Aorta (tissue), 5 donors: ENCODE measurements around the gene YWHAB. TPM values are rescaled to one million over a fixed set of nuclear protein-coding genes. Genes with fewer than 3 reads are reported as not detected.
A peak's percentile ranks its signal among the peaks of the same experiment; 100 is the strongest.
"Not testable (repeated sequence)": the region's sequence is repeated elsewhere in the genome, so short reads cannot be mapped to it uniquely, and the experiment has no call there.

Source experiments
- ATAC-seq: fragments of 200-7000 bp; cut with Tn5 transposase; one replicate; pipeline ENCODE4 v1.9.1; 2022; ENCODE audit warnings: moderate library complexity; ENCODE audit not compliant: low FRiP score
- DNase-seq, 2 donors: peaks; one replicate each; pipeline ENCODE4 v3.0.0-alpha.2; 2020
- H3K27ac ChIP-seq, 2 donors: one replicate each; pipeline ENCODE4 v1.5.1; 2013; ENCODE audit warnings: low read length in 2 of 2, mild to moderate bottlenecking in 2 of 2, moderate library complexity in 2 of 2, control low read depth in 1 of 2, inconsistent platforms in 1 of 2, low read depth in 1 of 2
- H3K27me3 ChIP-seq, 2 donors: one replicate each; pipeline ENCODE4 v1.6.1; 2013; ENCODE audit warnings: control low read depth in 1 of 2, low read length in 1 of 2, mild to moderate bottlenecking in 1 of 2, moderate library complexity in 1 of 2; ENCODE audit not compliant: insufficient read depth in 2 of 2, control insufficient read depth in 1 of 2
- H3K36me3 ChIP-seq, 2 donors: one replicate each; pipeline ENCODE4 v1.6.1; 2013; ENCODE audit warnings: control low read depth in 1 of 2, low read length in 1 of 2, mild to moderate bottlenecking in 1 of 2; ENCODE audit not compliant: insufficient read depth in 2 of 2, control insufficient read depth in 1 of 2
- H3K4me1 ChIP-seq, 2 donors: one replicate each; pipeline ENCODE4 v1.6.1; 2013; ENCODE audit warnings: low read length in 2 of 2, control low read depth in 1 of 2, mild to moderate bottlenecking in 1 of 2, moderate library complexity in 1 of 2; ENCODE audit not compliant: insufficient read depth in 2 of 2, control insufficient read depth in 1 of 2
- H3K4me3 ChIP-seq, 2 donors: one replicate each; pipeline ENCODE4 v1.5.1; 2013; ENCODE audit warnings: low read length in 2 of 2, control low read depth in 1 of 2, mild to moderate bottlenecking in 1 of 2
- H3K9me3 ChIP-seq: one replicate; pipeline ENCODE4 v1.6.1; 2013; ENCODE audit warnings: mild to moderate bottlenecking, low read length; ENCODE audit not compliant: control insufficient read depth
- WGBS, 2 donors: extraction: QIAGEN DNeasy Blood & Tissue Kit; methylation state at CpG; one replicate each; pipeline ENCODE4 v1.1.7; 2013; 5-methylcytosine and 5-hydroxymethylcytosine counted together
- intact Hi-C, 2 donors: fragments of 100-400 bp; cut with DNase I; formaldehyde crosslinking; loops; one replicate each; pipeline versions ENCODE4 v1.14.2 to v1.15.0; 2022
- polyA plus RNA-seq, 2 donors: library from polyadenylated mRNA; stranded (reverse); fragments of 200-250 nt; gene quantifications; one replicate each; pipeline ENCODE4 v1.2.3, GENCODE V29; 2013
- total RNA-seq, 2 donors: library from RNA; stranded (reverse); fragmentation: NEBNext Ultra II Directional; extraction: Animal tissue kit (Norgen Biotek cat#: 25700); gene quantifications; one replicate each; pipeline ENCODE4 v1.2.1, GENCODE V29; 2021
- donor health status: healthy with polysubstance abuse.
- donor health status: Bipolar disorder and iron deficiency.
- donor health status: DM: no; HTN: no; CAD: no.
- donor health status: DM: no; HTN: no; CAD: no.
- donor health status: DM: yes; HTN: yes; CAD: no.

YWHAB gene
- total and polyA plus RNA-seq, 4 donors: 105 to 167 (median 141) TPM

GRCh38 chr20:44861531-44862006 lies 23.9 kb upstream of the YWHAB start:
- H3K4me1 ChIP-seq: peaks cover 5 to 11% of the 10 kb centered on the region in 2 donors
- DNase-seq: peak; percentile 83 to 86

GRCh38 chr20:44862286-44862685 lies 23.2 kb upstream of the YWHAB start:
- ATAC-seq (peak; percentile 3), DNase-seq (no peak)
- 5 to 12% methylated on average over 2 of the region's 2 CpGs for WGBS, 2 donors
- no peaks in the 10 kb centered on the region for H3K9me3 ChIP-seq
- peaks cover 5 to 11% of the 10 kb centered on the region in 2 donors for H3K4me1 ChIP-seq
- H3K36me3 ChIP-seq: no peaks in the 10 kb centered on the region
- peak overlapping the region; percentile 47 to 98 for H3K27ac ChIP-seq
- no peak overlapping the region for H3K4me3 ChIP-seq
- intact Hi-C loops: loop anchor here (2.0 to 5.0 kb wide), 2 partner anchors 169 to 175 kb away; no protein-coding TSS in a partner anchor
- H3K27me3 ChIP-seq: no peaks in the 10 kb centered on the region

More at GRCh38 chr20:44861531-44862006, 23.9 kb upstream of the YWHAB start:
- no peak overlapping the region for H3K4me3 ChIP-seq
- peak overlapping the region in 1 of 2 donors; percentile 39 for H3K27ac ChIP-seq
- H3K27me3 ChIP-seq: no peaks in the 10 kb centered on the region
- peak; percentile 91 for ATAC-seq
- H3K36me3 ChIP-seq: no peaks in the 10 kb centered on the region
- WGBS, 2 donors: 4% methylated on average over 5 of the region's 5 CpGs
- intact Hi-C loops: loop anchor here (2.0 to 5.0 kb wide), 2 partner anchors 169 to 174 kb away; no protein-coding TSS in a partner anchor
- H3K9me3 ChIP-seq: no peaks in the 10 kb centered on the region

DNA sequence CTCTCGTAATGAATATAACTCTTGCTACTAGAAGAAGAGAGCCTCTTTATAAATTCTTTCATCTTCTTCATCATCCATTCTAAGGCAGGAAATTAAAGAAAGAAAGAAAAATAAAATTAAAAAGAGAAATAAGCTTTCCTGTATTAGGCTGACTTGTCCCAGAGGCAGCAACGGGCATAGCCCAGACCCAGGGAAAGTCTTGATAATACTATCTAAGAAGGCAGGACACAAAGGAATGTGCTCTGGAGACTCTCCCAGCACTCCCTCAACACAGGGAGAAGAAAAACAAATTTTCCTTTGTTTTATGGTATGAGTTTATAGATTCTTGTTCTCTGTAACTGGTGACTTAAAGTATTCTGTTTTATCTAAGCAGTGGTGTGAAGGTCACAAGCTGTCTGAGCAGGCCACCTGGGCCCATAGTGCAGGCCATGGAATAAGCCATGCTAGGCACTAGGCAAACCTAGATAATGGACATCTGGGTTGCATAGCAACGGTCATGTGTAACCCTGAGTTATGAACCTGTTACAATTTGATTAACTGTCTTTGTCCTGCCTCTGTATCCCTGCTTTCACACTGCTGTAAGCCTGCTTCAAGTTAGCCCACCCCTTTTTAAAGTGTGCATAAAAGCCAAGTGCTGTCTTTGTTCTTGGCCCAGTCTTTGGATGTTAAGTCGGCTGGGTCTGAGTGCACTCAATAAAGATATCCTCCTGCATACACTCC lies 22.0 kb upstream of the YWHAB start:
- Histone ChIP-seq H3K27ac (peak overlapping the region; percentile 26 to 36), H3K4me1 (peaks cover 5 to 11% of the 10 kb centered on the region in 2 donors)
- H3K27me3 ChIP-seq, DNase-seq, H3K4me3 ChIP-seq, H3K36me3 ChIP-seq, H3K9me3 ChIP-seq, ATAC-seq: not testable (repeated sequence)
- intact Hi-C loops: loop anchor here (2.0 to 5.0 kb wide), 2 partner anchors 171 to 176 kb away; no protein-coding TSS in a partner anchor
- 19 to 38% methylated on average over 4 of the region's 4 CpGs for WGBS, 2 donors

GRCh38 chr20:44864493-44864892 lies 21.0 kb upstream of the YWHAB start:
- ATAC-seq: not testable (repeated sequence)

DNA sequence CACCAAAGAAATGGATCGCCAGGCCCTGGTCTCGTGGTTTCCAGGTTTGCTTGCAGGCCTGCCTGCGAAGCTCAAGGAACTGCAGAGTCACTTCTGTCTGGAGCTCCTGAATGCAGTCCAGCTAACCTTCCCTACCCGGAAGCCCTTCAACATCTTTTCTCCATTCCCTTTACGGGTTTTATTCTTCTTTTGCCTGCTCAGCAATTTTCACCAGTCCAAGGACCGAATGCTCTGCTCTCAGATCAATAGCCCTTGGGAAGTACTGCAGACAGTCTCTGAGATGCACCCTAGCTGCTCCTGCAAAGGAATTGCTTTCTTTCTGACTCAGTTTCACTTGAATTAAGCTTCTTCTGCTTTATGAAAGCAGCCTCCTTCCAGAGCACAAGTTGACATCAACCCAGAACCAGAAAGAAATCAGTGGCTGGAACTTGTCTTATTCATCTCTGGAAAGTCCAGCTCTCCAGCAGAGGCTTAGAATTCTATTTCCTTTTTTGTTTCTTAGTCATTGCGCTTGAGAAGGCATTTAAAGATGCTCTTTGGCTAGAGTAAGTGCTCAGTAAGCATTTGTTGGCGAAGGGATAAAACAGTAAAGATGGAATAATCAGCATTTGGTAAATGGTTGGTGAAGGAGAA lies 18.7 kb upstream of the YWHAB start:
- no peak overlapping the region for H3K27ac ChIP-seq
- H3K9me3 ChIP-seq: no peaks in the 10 kb centered on the region
- intact Hi-C loops: loop anchor here (1.0 to 5.0 kb wide), 5 partner anchors 55 to 185 kb away; partner anchors contain the start of gene RIMS4 (in 1 of the 2)
- ATAC-seq: no peak
- no peak overlapping the region for H3K4me3 ChIP-seq
- peaks cover 3 to 4% of the 10 kb centered on the region in 2 donors for H3K4me1 ChIP-seq
- H3K36me3 ChIP-seq: no peaks in the 10 kb centered on the region
- H3K27me3 ChIP-seq: no peaks in the 10 kb centered on the region
- 82 to 85% methylated on average over 8 of the region's 8 CpGs for WGBS, 2 donors
- no peak for DNase-seq

More at GRCh38 chr20:44864493-44864892, 21.0 kb upstream of the YWHAB start:
- WGBS, 2 donors: 95% methylated on average over 3 of the region's 3 CpGs
- intact Hi-C loops: loop anchor here in 1 of 2 donors (5.0 kb wide), 1 partner anchor 177 kb away; no protein-coding TSS in a partner anchor
- H3K27ac ChIP-seq, DNase-seq, H3K27me3 ChIP-seq, H3K9me3 ChIP-seq, H3K36me3 ChIP-seq, H3K4me3 ChIP-seq: not testable (repeated sequence)
- peaks cover 3 to 11% of the 10 kb centered on the region in 2 donors for H3K4me1 ChIP-seq

GRCh38 chr20:44869471-44869870 lies 16.0 kb upstream of the YWHAB start:
- WGBS, 2 donors: 82 to 83% methylated on average over 5 of the region's 5 CpGs
- intact Hi-C loops: loop anchor here (5.0 kb wide), 2 partner anchors 57 to 187 kb away; partner anchors contain the start of gene RIMS4 (in 1 of the 2)

DNA sequence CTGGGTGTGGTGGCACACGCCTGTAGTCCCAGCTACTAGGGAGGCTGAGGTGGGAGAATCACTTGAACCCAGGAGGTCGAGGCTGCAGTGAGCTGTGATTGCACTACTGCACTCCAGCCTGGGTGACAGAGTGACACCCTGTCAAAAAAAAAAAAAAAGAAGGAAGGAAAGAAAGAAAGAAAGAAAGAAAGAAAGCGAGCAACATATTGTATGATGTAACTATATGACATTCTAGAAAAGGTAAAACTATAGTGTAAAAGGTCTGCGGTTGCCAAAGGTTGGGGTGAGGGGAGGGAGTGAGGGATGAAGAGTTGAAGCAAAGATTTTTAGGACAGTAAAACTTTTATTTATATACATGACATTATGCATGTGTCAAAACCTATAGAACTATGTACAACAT lies 3.1 kb upstream of the YWHAB start:
- not testable (repeated sequence) for H3K9me3 ChIP-seq, H3K4me3 ChIP-seq, H3K36me3 ChIP-seq, DNase-seq, H3K27me3 ChIP-seq, H3K27ac ChIP-seq, H3K4me1 ChIP-seq, ATAC-seq
- intact Hi-C loops: loop anchor here in 1 of 2 donors (10.0 kb wide), 1 partner anchor 552 kb away; no protein-coding TSS in a partner anchor
- 84 to 89% methylated on average over 4 of the region's 4 CpGs for WGBS, 2 donors

More at GRCh38 chr20:44869471-44869870, 16.0 kb upstream of the YWHAB start:
- no peaks in the 10 kb centered on the region for H3K4me1 ChIP-seq
- no peaks in the 10 kb centered on the region for H3K9me3 ChIP-seq
- no peak for ATAC-seq
- H3K27me3 ChIP-seq: no peaks in the 10 kb centered on the region
- H3K4me3 ChIP-seq: no peak overlapping the region
- H3K36me3 ChIP-seq: no peaks in the 10 kb centered on the region
- DNase-seq: no peak
- H3K27ac ChIP-seq: no peak overlapping the region

- H3K27ac ChIP-seq: no peak overlapping the region
- no peaks in the 10 kb centered on the region for H3K9me3 ChIP-seq
- H3K36me3 ChIP-seq: no peaks in the 10 kb centered on the region
- H3K4me3 ChIP-seq: no peak overlapping the region
- ATAC-seq (no peak), DNase-seq (no peak)
- 90 to 94% methylated on average over 7 of the region's 7 CpGs for WGBS, 2 donors
- no peaks in the 10 kb centered on the region for H3K27me3 ChIP-seq
- H3K4me1 ChIP-seq: peaks cover 0 to 1% of the 10 kb centered on the region in 2 donors
- intact Hi-C loops: loop anchor here in 1 of 2 donors (10.0 kb wide), 1 partner anchor 551 kb away; no protein-coding TSS in a partner anchor
Observed at GRCh38 chr20:44883214-44883902, 2.1 kb upstream of the YWHAB start.
